ENCODE data around the gene SLC1A2. TPM values are rescaled to one million over a fixed set of nuclear protein-coding genes. Genes with fewer than 3 reads are reported as not detected.

The SLC1A2 gene
- total RNA-seq, 1 experiment from 2014 or later: 0.50 TPM

DNA sequence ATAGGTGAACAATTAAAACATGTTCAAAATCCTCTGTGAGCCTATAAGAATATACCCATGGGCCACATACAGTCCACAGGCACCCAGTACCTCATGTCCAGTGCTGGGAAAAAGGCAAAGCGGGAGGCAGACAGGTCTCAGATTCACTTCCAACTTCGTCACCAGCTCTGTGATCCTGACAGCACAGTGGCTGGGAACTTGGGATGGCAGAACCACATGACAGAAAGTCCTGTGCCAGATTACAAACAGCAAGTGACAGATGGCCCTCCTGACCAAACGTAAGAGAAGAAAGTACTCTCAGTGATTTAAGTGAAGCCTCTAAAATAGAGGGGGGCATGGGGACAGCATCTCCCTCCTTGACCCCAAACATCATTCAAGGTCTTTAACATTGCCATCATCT, 5.8 kb downstream of the SLC1A2 start:
- Histone ChIP-seq H3K27me3 (ENCODE audit: insufficient read depth, low read length) (peaks cover 28% of the 10 kb centered on the region), H3K4ac (ENCODE audit: low read depth, low read length) (no peak overlapping the region), H2AFZ (ENCODE audit: low read length) (no peak overlapping the region), H3T11ph (ENCODE audit: low read length) (no peak overlapping the region), H3K9ac (ENCODE audit: extremely low read depth, insufficient read length, low read length) (no peak overlapping the region), H4K5ac (ENCODE audit: insufficient read length, low read depth, low read length) (no peak overlapping the region), H2BK120ac (ENCODE audit: low read depth, low read length, poor library complexity, severe bottlenecking) (no peak overlapping the region), H3K18ac (ENCODE audit: insufficient read length, low read depth, low read length) (no peak overlapping the region), H4K8ac (replicated peaks; ENCODE audit: insufficient read length, low read depth, low read length) (no peak overlapping the region), H3K14ac (ENCODE audit: insufficient read depth, low read length) (no peak overlapping the region), H3K4me2 (ENCODE audit: insufficient read depth, insufficient read length, low read length) (no peak overlapping the region), H3K23me2 (ENCODE audit: insufficient read length, low read depth, low read length, poor library complexity, severe bottlenecking) (peaks cover 6% of the 10 kb centered on the region), H3K4me1 (ENCODE audit: insufficient read depth, low read length) (no peaks in the 10 kb centered on the region), H3K79me2 (ENCODE audit: insufficient read depth, low read length) (no peaks in the 10 kb centered on the region), H4K91ac (ENCODE audit: insufficient read length, low read depth, low read length) (no peak overlapping the region), H3K56ac (ENCODE audit: insufficient read length, low read depth, low read length) (no peak overlapping the region), H2BK15ac (ENCODE audit: low read depth, low read length) (no peak overlapping the region), H2AK5ac (ENCODE audit: insufficient read length, low read length) (no peak overlapping the region), H3K9me3 (ENCODE audit: control insufficient read depth, low read depth, low read length) (no peaks in the 10 kb centered on the region), H2BK12ac (ENCODE audit: insufficient read length, low read depth, low read length) (no peak overlapping the region), H3K79me1 (ENCODE audit: insufficient read depth, low read depth, low read length, poor library complexity, severe bottlenecking) (no peaks in the 10 kb centered on the region), H2BK5ac (ENCODE audit: insufficient read length, low read length) (no peak overlapping the region), H2BK20ac (ENCODE audit: low read depth, low read length, poor library complexity, severe bottlenecking) (no peak overlapping the region), H4K20me1 (ENCODE audit: control insufficient read depth, insufficient read depth, insufficient read length) (no peaks in the 10 kb centered on the region), H3K27ac (ENCODE audit: insufficient read length, low read depth, low read length) (no peak overlapping the region), H3K23ac (ENCODE audit: insufficient read length, low read depth, low read length) (no peak overlapping the region)
- H3K27me3 Mint-ChIP-seq (ENCODE audit: low read depth): peaks cover 76% of the 10 kb centered on the region
- H3K4me3 Mint-ChIP-seq: no peak overlapping the region; a peak in 1 of 5 replicates
- no peak overlapping the region for H3K27ac Mint-ChIP-seq
- no peaks in the 10 kb centered on the region for H3K36me3 Mint-ChIP-seq (ENCODE audit: insufficient read depth in 1 of 3, low read depth in 3 of 3)
- no peak for TF ChIP-seq CTCF (conservative IDR thresholded peaks at IDR 0.05)
- no peaks in the 10 kb centered on the region for H3K9me3 Mint-ChIP-seq
- no CpG with 5 or more reads among the region's 3 CpGs for WGBS (ENCODE audit: extremely low coverage, insufficient read length, low lambda C conversion rate)
- no peak for DNase-seq
- peaks cover 6 to 7% of the 10 kb centered on the region in 2 experiments; a peak in 3 of 4 replicates for H3K4me1 Mint-ChIP-seq

Measured in H9 (cell line).